Measurements from ENCODE around the gene EPHB1.
"Not testable (repeated sequence)": the region's sequence is repeated elsewhere in the genome, so short reads cannot be mapped to it uniquely, and the experiment has no call there.

EPHB1 gene

GRCh38 chr3:135103917-135104316, 308.9 kb downstream of the EPHB1 start:
- no peaks in the 10 kb centered on the region for H3K27me3 ChIP-seq (ENCODE audit: insufficient read depth, low read depth, severe bottlenecking)
- no peak for TF ChIP-seq CTCF (IDR thresholded peaks at IDR 0.05; ENCODE audit: low read depth, low read length)
- DNase-seq, result peak; percentile 75
- no peaks in the 10 kb centered on the region for H3K36me3 ChIP-seq
- H3K27ac ChIP-seq, result peak overlapping the region; percentile 76
- H3K9me3 ChIP-seq (ENCODE audit: severe bottlenecking), result no peaks in the 10 kb centered on the region
- H3K4me3 ChIP-seq (ENCODE audit: low read depth, low read length), result no peak overlapping the region

GRCh38 chr3:135106445-135106844, 311.4 kb downstream of the EPHB1 start:
- Histone ChIP-seq H3K9me3 (ENCODE audit: severe bottlenecking) (no peaks in the 10 kb centered on the region), H3K27me3 (ENCODE audit: insufficient read depth, low read depth, severe bottlenecking) (no peaks in the 10 kb centered on the region), H3K4me3 (ENCODE audit: low read depth, low read length) (no peak overlapping the region), H3K36me3 (no peaks in the 10 kb centered on the region), H3K27ac (peak overlapping the region; percentile 55)
- no peak for DNase-seq
- TF ChIP-seq CTCF (IDR thresholded peaks at IDR 0.05; ENCODE audit: low read depth, low read length), result no peak

- no peak for DNase-seq
- no peak for TF ChIP-seq CTCF (IDR thresholded peaks at IDR 0.05; ENCODE audit: low read depth, low read length)
- no peaks in the 10 kb centered on the region for H3K36me3 ChIP-seq
These were observed 312.0 kb downstream of the EPHB1 start for GRCh38 chr3:135107043-135107442.

GRCh38 chr3:135109681-135110080, 314.6 kb downstream of the EPHB1 start:
- no peaks in the 10 kb centered on the region for H3K9me3 ChIP-seq (ENCODE audit: severe bottlenecking)

More at GRCh38 chr3:135107043-135107442, 312.0 kb downstream of the EPHB1 start:
- no peaks in the 10 kb centered on the region for H3K9me3 ChIP-seq (ENCODE audit: severe bottlenecking)
- H3K27me3 ChIP-seq (ENCODE audit: insufficient read depth, low read depth, severe bottlenecking), result no peaks in the 10 kb centered on the region
- H3K4me3 ChIP-seq (ENCODE audit: low read depth, low read length), result no peak overlapping the region
- H3K27ac ChIP-seq, result no peak overlapping the region

GRCh38 chr3:135114551-135114950, 319.5 kb downstream of the EPHB1 start:
- not testable (repeated sequence) for DNase-seq; H3K27ac ChIP-seq; H3K9me3 ChIP-seq (ENCODE audit: severe bottlenecking); H3K27me3 ChIP-seq (ENCODE audit: insufficient read depth, low read depth, severe bottlenecking); H3K36me3 ChIP-seq; H3K4me3 ChIP-seq (ENCODE audit: low read depth, low read length)

More at GRCh38 chr3:135109681-135110080, 314.6 kb downstream of the EPHB1 start:
- no peak for TF ChIP-seq CTCF (IDR thresholded peaks at IDR 0.05; ENCODE audit: low read depth, low read length)
- Histone ChIP-seq H3K27ac (peak overlapping the region; percentile 31), H3K4me3 (ENCODE audit: low read depth, low read length) (no peak overlapping the region), H3K36me3 (no peaks in the 10 kb centered on the region), H3K27me3 (ENCODE audit: insufficient read depth, low read depth, severe bottlenecking) (no peaks in the 10 kb centered on the region)
- peak; percentile 64 for DNase-seq

- Histone ChIP-seq H3K36me3 (no peaks in the 10 kb centered on the region), H3K4me3 (ENCODE audit: low read depth, low read length) (no peak overlapping the region), H3K27ac (no peak overlapping the region), H3K9me3 (ENCODE audit: severe bottlenecking) (no peaks in the 10 kb centered on the region), H3K27me3 (ENCODE audit: insufficient read depth, low read depth, severe bottlenecking) (no peaks in the 10 kb centered on the region)
- DNase-seq, result no peak
- TF ChIP-seq CTCF (IDR thresholded peaks at IDR 0.05; ENCODE audit: low read depth, low read length), result no peak
These were observed 322.9 kb downstream of the EPHB1 start for GRCh38 chr3:135117977-135118376.

All from WERI-Rb-1 (cell line).